SH-SY5Y (cell line): ENCODE data around the gene C10orf90.

ENCODE experiments used
- GATA2 ChIP-seq: IDR thresholded peaks from 2 replicates; pipeline ENCODE4 v1.6.1; 2011; ENCODE audit warnings: mild to moderate bottlenecking, low read depth, low read length
- GATA3 ChIP-seq: IDR thresholded peaks from 2 replicates; pipeline ENCODE4 v1.6.1; 2011; ENCODE audit warnings: low read depth, mild to moderate bottlenecking, low read length, moderate library complexity

- no peak for TF ChIP-seq GATA2
- no peak for TF ChIP-seq GATA3
These were observed 145.2 kb downstream of the C10orf90 start for GRCh38 chr10:126525326-126525725.
